ENCODE data around the gene CLCNKB. TPM values are rescaled to one million over a fixed set of nuclear protein-coding genes. Genes with fewer than 3 reads are reported as not detected.

CLCNKB gene
- total and polyA plus RNA-seq, 2 experiments from 2014 or later: 1.3 to 1.9 TPM

- no peaks in the 10 kb centered on the region for H3K4me1 ChIP-seq (ENCODE audit: insufficient read depth)
- no peaks in the 10 kb centered on the region for H3K9me2 ChIP-seq (ENCODE audit: insufficient read depth)
- DNase-seq (ENCODE audit: low spot score) (no peak), ATAC-seq (no peak)
- H3K36me3 ChIP-seq (ENCODE audit: insufficient read depth): no peaks in the 10 kb centered on the region
- H3F3A ChIP-seq (replicated peaks; ENCODE audit: low read depth): no peaks in the 10 kb centered on the region
- H2AFZ ChIP-seq: no peak overlapping the region
- H3K27ac ChIP-seq (ENCODE audit: low read depth): no peak overlapping the region
- H3K4me2 ChIP-seq: no peak overlapping the region
- TF ChIP-seq NANOG (IDR thresholded peaks at IDR 0.05; ENCODE audit: borderline replicate concordance) (no peak), CREB1 (CRISPR knock-in tag; IDR thresholded peaks at IDR 0.05; ENCODE audit: low read depth) (no peak), STAT1 (IDR thresholded peaks at IDR 0.05; ENCODE audit: unreplicated experiment) (no peak), CTCF (conservative IDR thresholded peaks at IDR 0.05; ENCODE audit: low read depth in 2 of 2) (no peak), EZH2phosphoT487 (IDR thresholded peaks at IDR 0.05; ENCODE audit: unreplicated experiment) (no peak), ZNF331 (CRISPR knock-in tag; IDR thresholded peaks at IDR 0.05; ENCODE audit: low read depth) (no peak), EZH2 (IDR thresholded peaks at IDR 0.05; ENCODE audit: low read depth, unreplicated experiment) (no peak), JUNB (IDR thresholded peaks at IDR 0.05; ENCODE audit: unreplicated experiment) (no peak), ZNF114 (CRISPR knock-in tag; IDR thresholded peaks at IDR 0.05) (no peak), POLR2AphosphoS5 (IDR thresholded peaks at IDR 0.05; ENCODE audit: low read depth) (no peak), ETS1 (IDR thresholded peaks at IDR 0.05) (no peak)
- TF ChIP-seq, protein P1, sequence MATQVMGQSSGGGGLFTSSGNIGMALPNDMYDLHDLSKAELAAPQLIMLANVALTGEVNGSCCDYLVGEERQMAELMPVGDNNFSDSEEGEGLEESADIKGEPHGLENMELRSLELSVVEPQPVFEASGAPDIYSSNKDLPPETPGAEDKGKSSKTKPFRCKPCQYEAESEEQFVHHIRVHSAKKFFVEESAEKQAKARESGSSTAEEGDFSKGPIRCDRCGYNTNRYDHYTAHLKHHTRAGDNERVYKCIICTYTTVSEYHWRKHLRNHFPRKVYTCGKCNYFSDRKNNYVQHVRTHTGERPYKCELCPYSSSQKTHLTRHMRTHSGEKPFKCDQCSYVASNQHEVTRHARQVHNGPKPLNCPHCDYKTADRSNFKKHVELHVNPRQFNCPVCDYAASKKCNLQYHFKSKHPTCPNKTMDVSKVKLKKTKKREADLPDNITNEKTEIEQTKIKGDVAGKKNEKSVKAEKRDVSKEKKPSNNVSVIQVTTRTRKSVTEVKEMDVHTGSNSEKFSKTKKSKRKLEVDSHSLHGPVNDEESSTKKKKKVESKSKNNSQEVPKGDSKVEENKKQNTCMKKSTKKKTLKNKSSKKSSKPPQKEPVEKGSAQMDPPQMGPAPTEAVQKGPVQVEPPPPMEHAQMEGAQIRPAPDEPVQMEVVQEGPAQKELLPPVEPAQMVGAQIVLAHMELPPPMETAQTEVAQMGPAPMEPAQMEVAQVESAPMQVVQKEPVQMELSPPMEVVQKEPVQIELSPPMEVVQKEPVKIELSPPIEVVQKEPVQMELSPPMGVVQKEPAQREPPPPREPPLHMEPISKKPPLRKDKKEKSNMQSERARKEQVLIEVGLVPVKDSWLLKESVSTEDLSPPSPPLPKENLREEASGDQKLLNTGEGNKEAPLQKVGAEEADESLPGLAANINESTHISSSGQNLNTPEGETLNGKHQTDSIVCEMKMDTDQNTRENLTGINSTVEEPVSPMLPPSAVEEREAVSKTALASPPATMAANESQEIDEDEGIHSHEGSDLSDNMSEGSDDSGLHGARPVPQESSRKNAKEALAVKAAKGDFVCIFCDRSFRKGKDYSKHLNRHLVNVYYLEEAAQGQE (IDR thresholded peaks at IDR 0.05; ENCODE audit: unreplicated experiment): no peak
- TF ChIP-seq, protein P2, sequence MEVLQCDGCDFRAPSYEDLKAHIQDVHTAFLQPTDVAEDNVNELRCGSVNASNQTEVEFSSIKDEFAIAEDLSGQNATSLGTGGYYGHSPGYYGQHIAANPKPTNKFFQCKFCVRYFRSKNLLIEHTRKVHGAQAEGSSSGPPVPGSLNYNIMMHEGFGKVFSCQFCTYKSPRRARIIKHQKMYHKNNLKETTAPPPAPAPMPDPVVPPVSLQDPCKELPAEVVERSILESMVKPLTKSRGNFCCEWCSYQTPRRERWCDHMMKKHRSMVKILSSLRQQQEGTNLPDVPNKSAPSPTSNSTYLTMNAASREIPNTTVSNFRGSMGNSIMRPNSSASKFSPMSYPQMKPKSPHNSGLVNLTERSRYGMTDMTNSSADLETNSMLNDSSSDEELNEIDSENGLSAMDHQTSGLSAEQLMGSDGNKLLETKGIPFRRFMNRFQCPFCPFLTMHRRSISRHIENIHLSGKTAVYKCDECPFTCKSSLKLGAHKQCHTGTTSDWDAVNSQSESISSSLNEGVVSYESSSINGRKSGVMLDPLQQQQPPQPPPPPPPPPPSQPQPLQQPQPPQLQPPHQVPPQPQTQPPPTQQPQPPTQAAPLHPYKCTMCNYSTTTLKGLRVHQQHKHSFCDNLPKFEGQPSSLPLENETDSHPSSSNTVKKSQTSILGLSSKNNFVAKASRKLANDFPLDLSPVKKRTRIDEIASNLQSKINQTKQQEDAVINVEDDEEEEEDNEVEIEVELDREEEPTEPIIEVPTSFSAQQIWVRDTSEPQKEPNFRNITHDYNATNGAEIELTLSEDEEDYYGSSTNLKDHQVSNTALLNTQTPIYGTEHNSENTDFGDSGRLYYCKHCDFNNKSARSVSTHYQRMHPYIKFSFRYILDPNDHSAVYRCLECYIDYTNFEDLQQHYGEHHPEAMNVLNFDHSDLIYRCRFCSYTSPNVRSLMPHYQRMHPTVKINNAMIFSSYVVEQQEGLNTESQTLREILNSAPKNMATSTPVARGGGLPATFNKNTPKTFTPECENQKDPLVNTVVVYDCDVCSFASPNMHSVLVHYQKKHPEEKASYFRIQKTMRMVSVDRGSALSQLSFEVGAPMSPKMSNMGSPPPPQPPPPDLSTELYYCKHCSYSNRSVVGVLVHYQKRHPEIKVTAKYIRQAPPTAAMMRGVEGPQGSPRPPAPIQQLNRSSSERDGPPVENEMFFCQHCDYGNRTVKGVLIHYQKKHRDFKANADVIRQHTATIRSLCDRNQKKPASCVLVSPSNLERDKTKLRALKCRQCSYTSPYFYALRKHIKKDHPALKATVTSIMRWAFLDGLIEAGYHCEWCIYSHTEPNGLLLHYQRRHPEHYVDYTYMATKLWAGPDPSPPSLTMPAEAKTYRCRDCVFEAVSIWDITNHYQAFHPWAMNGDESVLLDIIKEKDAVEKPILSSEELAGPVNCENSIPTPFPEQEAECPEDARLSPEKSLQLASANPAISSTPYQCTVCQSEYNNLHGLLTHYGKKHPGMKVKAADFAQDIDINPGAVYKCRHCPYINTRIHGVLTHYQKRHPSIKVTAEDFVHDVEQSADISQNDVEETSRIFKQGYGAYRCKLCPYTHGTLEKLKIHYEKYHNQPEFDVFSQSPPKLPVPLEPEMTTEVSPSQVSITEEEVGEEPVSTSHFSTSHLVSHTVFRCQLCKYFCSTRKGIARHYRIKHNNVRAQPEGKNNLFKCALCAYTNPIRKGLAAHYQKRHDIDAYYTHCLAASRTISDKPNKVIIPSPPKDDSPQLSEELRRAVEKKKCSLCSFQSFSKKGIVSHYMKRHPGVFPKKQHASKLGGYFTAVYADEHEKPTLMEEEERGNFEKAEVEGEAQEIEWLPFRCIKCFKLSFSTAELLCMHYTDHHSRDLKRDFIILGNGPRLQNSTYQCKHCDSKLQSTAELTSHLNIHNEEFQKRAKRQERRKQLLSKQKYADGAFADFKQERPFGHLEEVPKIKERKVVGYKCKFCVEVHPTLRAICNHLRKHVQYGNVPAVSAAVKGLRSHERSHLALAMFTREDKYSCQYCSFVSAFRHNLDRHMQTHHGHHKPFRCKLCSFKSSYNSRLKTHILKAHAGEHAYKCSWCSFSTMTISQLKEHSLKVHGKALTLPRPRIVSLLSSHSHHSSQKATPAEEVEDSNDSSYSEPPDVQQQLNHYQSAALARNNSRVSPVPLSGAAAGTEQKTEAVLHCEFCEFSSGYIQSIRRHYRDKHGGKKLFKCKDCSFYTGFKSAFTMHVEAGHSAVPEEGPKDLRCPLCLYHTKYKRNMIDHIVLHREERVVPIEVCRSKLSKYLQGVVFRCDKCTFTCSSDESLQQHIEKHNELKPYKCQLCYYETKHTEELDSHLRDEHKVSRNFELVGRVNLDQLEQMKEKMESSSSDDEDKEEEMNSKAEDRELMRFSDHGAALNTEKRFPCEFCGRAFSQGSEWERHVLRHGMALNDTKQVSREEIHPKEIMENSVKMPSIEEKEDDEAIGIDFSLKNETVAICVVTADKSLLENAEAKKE (CRISPR knock-in tag; IDR thresholded peaks at IDR 0.05): no peak
- Mint-ChIP-seq H3K9me3 (no peaks in the 10 kb centered on the region), H3K4me1 (peaks cover 9% of the 10 kb centered on the region), H3K36me3 (ENCODE audit: low read depth) (no peaks in the 10 kb centered on the region), H3K27ac (no peak overlapping the region), H3K27me3 (ENCODE audit: insufficient read depth, low read depth, poor library complexity) (peaks cover 12% of the 10 kb centered on the region), H3K4me3 (no peak overlapping the region)
- no peak overlapping the region for H3K4me3 ChIP-seq
- H3K27me3 ChIP-seq (ENCODE audit: insufficient read depth): no peaks in the 10 kb centered on the region
- H4K20me1 ChIP-seq (replicated peaks; ENCODE audit: insufficient read depth): no peaks in the 10 kb centered on the region
- H3K79me2 ChIP-seq (replicated peaks; ENCODE audit: insufficient read depth): no peaks in the 10 kb centered on the region
Observed at GRCh38 chr1:16092923-16093511, 49.4 kb downstream of the CLCNKB start.
